ENCODE results near the gene ATP8A2.

ATP8A2 gene

DNA sequence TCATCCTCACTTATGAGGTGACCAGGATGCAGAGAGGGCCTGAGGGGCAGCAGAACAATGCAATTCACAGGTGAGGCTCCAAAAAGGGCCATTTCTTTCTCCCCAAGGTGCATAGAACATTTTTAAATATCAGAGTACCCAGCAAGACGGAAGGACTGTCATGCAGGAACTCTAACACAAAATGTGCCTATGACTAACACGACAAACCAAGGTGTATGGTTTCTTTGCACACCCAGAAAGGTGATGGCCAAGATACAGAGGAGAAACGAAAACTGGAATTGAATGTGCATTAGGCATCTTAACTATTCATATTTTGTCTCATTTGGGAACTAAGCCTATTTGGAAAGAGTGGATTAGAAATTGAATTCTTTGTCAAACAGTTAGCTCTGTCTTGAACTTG lies 650.2 kb downstream of the ATP8A2 start:
- DNase-seq (ENCODE audit: low read depth) = no peak
- H3K4me3 ChIP-seq (replicated peaks; ENCODE audit: low read depth, low read length) = no peak overlapping the region
- TF ChIP-seq, protein P1, sequence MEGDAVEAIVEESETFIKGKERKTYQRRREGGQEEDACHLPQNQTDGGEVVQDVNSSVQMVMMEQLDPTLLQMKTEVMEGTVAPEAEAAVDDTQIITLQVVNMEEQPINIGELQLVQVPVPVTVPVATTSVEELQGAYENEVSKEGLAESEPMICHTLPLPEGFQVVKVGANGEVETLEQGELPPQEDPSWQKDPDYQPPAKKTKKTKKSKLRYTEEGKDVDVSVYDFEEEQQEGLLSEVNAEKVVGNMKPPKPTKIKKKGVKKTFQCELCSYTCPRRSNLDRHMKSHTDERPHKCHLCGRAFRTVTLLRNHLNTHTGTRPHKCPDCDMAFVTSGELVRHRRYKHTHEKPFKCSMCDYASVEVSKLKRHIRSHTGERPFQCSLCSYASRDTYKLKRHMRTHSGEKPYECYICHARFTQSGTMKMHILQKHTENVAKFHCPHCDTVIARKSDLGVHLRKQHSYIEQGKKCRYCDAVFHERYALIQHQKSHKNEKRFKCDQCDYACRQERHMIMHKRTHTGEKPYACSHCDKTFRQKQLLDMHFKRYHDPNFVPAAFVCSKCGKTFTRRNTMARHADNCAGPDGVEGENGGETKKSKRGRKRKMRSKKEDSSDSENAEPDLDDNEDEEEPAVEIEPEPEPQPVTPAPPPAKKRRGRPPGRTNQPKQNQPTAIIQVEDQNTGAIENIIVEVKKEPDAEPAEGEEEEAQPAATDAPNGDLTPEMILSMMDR (IDR thresholded peaks at IDR 0.05; ENCODE audit: low read length, missing control alignments) = no peak

DNA sequence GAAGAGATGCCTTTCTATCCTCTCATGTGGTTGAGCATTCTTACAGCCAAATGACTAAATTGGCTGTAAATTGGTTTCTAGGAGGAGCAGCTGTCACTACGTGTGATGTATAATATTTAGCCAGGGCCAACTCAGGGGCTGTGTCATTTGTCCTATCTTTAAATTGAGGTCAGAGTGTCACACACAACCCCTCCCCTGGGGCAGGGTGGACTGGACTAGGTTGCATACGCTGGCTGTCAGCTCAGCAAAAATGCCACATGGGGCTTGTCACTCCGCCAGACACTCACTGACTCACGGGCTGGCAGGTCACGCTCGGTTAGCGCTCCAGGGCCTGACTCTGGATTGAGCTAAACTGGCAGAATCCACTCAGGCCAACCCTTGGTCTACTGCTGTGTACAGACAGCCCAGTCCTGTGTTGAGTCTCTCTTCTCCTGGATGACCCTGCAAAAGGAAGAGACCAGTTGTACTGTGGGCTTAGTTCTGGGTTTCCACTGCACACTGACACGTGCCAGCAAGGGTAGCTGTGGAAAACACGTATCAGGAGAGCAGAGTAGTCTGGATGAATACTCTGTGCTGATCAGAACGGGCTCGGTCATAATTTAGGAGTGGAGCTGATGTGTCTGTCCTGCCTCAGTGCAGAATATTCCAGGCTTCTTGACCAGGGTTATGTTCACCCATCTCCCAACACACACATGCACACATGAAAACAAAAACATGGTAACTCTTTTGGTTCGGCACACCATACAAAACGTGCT lies 650.9 kb downstream of the ATP8A2 start:
- no peak overlapping the region for H3K4me3 ChIP-seq (replicated peaks; ENCODE audit: low read depth, low read length)
- TF ChIP-seq, protein P1 (IDR thresholded peaks at IDR 0.05; ENCODE audit: low read length, missing control alignments) = no peak
- DNase-seq (ENCODE audit: low read depth) = peak; percentile 44

DNA sequence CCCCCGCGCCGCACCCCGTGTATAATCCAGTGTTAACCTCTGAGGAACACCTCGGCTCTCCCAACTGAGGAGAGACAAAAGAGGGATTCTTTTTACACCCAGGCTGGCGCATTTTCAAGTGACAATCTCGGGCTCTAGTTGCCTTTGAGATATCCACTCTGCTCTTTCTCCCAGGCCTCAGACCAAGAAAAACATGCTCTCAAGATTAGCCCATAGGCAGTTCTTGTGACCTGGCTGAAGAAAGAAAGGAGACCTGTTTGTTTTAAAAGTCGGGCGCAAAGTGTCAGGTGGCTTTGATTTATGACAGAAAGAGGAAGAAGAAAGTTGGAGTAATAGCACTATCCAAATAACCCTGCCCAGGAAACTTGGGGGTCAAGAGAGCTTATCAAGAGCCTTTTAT lies 652.8 kb downstream of the ATP8A2 start:
- TF ChIP-seq, protein P1 (IDR thresholded peaks at IDR 0.05; ENCODE audit: low read length, missing control alignments) = no peak
- peak; percentile 26 for DNase-seq (ENCODE audit: low read depth)
- no peak overlapping the region for H3K4me3 ChIP-seq (replicated peaks; ENCODE audit: low read depth, low read length)

DNA sequence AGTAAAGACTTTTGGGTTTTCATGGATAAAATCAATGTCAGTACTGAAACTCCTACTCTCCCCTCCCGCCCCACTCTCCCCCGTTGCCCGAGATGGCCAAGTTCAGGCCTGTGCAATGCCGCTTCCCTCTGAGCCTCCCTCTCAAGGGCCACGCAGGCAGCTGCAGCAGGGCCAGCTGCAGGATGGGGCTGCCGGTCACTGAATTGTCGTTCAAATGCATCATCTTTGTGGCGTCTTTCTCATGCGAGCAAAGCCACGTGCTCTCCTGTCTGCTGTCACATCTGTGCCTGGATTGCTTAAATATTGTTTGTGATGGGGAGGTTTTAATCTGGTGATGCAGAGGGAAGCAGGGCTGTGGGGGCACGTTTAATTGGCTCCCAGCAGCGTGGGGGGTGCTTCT lies 653.4 kb downstream of the ATP8A2 start:
- DNase-seq (ENCODE audit: low read depth) = no peak
- TF ChIP-seq, protein P1 (IDR thresholded peaks at IDR 0.05; ENCODE audit: low read length, missing control alignments) = no peak
- H3K4me3 ChIP-seq (replicated peaks; ENCODE audit: low read depth, low read length) = no peak overlapping the region

DNA sequence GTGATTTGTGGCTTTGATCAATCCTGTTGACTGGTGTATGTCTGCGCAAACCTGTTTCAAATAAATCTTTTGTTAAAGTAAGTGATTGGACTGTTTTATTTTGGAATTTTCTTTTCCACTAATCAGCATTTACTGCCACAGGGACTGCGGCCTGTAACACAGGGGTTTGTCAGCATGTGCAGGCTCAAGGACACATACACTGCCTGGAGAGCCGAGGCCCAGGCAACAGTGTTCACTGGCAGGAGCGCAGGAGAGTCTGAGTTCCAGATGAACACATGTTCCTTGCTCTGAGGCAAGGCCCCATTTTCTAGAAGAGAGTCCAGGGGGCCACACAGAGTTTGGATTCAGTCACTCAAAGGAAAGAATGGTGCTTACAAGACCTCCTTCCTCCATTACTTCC lies 654.0 kb downstream of the ATP8A2 start:
- no peak for DNase-seq (ENCODE audit: low read depth)
- H3K4me3 ChIP-seq (replicated peaks; ENCODE audit: low read depth, low read length) = no peak overlapping the region
- TF ChIP-seq, protein P1 (IDR thresholded peaks at IDR 0.05; ENCODE audit: low read length, missing control alignments) = no peak

DNA sequence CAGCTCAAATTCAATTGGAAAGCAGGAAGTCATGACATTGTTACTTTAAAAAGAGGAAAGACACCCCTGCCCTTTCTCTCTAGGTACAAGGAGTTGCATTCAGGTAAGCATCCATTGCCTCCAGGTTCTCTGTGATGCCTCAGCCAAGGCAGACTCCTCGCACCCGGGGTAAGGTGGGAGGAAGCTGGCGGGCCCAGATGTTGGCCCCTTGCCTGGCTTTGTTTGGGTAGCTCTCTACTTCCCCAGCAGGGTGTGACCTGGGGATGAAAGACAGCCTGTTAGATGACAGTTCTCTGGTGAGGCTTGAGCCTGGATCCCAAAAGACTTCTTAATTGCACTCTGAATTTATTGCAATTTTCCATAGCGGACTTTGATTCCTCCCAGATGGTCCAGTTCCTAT lies 654.4 kb downstream of the ATP8A2 start:
- TF ChIP-seq, protein P1 (IDR thresholded peaks at IDR 0.05; ENCODE audit: low read length, missing control alignments) = no peak
- DNase-seq (ENCODE audit: low read depth) = no peak
- H3K4me3 ChIP-seq (replicated peaks; ENCODE audit: low read depth, low read length) = no peak overlapping the region

DNA sequence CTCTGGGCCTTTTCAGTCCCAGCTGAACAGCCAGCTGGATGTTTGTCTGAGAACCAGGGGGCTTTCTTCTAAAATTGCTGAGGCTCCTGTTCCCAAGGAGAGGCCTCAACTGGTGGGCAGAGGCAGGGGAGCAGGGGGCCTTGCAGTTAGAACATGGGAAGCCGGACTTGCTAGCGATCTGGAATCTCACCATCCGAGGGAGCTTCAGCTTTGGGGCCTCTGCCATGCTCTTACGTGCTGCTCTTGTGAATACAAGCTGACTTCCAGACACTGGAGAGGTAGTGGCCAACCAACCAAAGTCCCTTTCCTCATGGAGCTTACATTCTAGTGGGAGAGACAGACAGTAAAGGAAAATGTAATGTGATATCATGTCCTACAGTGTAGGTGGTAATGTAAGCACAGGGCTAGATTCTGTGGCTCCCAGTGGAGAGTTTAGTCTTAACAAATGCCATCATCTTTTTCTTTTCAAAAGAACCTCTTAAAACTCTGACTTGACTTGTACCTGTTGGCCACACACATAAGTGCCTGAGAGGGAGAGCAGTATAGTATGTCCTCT lies 657.9 kb downstream of the ATP8A2 start:
- TF ChIP-seq, protein P1 (IDR thresholded peaks at IDR 0.05; ENCODE audit: low read length, missing control alignments) = no peak
- DNase-seq (ENCODE audit: low read depth) = no peak
- no peak overlapping the region for H3K4me3 ChIP-seq (replicated peaks; ENCODE audit: low read depth, low read length)
